Measurements from ENCODE around the gene TMEM151B. TPM values are rescaled to one million over a fixed set of nuclear protein-coding genes. Genes with fewer than 3 reads are reported as not detected.

The TMEM151B gene
- total RNA-seq, 1 experiment from 2014 or later, result not detected

DNA sequence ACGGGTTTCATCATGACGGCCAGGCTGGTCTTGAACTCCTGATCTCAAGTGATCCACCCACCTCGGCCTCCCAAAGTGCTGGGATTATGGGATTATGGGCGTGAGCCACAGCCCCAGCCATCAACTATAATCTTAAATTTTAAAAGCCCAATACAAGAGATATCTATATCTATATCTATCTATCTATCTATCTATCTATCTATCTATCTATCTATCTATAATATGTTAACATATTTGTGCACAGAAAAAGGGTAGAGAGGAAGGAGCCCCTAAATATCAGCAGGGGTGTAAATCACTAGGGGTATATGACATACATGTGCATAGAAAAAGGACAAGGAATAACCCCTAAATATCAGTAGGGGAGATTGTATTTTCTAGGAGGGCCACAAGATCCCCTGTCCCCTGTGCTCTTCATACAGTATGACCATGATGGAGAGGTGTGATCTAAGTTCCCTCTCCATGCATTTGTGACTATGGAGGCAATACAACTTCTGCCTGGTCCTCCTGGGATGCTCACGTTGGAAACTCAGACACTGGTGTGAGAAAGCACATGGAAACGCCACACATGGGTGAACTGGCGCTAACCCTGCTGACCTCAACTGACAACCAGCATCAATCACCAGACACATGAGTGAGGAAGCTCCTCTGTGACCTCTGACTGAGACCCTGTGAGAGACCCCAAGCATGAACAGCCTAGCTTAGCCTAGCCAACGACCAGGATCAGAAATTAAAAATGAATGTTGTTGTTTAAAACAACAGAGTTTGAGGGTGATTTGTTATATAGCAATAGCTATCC is 71.0 kb downstream of the TMEM151B start:
- Histone ChIP-seq H3K27me3 (ENCODE audit: insufficient read depth, low read length) (peaks cover 10% of the 10 kb centered on the region; the same call in 1 of the 2 replicates), H3K9me3 (ENCODE audit: control insufficient read depth in 1 of 2, insufficient read depth in 1 of 2, low read depth in 1 of 2, low read length in 2 of 2) (no peaks in the 10 kb centered on the region), H3K36me3 (ENCODE audit: control insufficient read depth in 1 of 2, insufficient read depth in 2 of 2, low read length in 2 of 2) (no peaks in the 10 kb centered on the region), H3K9ac (ENCODE audit: low read length) (no peak overlapping the region), H4K20me1 (ENCODE audit: insufficient read depth) (no peaks in the 10 kb centered on the region), H3K4me2 (ENCODE audit: low read length) (no peak overlapping the region), H3K4me1 (ENCODE audit: control insufficient read depth in 1 of 2, insufficient read depth in 2 of 2, low read length in 2 of 2) (no peaks in the 10 kb centered on the region), H3K4me3 (replicated peaks in 1 of 2; ENCODE audit: low read depth in 1 of 2, low read length in 2 of 2) (no peak overlapping the region), H3K9me2 (ENCODE audit: insufficient read depth) (no peaks in the 10 kb centered on the region), H2AFZ (ENCODE audit: low read depth, low read length, poor library complexity, severe bottlenecking) (no peak overlapping the region), H3K27ac (ENCODE audit: low read depth, low read length) (no peak overlapping the region), H3K79me2 (ENCODE audit: insufficient read depth, low read length) (no peaks in the 10 kb centered on the region)
- ChIA-PET RAD21 (ENCODE audit: low non-redundant PET in 1 of 2, low total read pairs in 2 of 2, uncharacterized antibody in 2 of 2, unreplicated experiment in 2 of 2) (no interaction called here), POLR2A (no interaction called here), CTCF (interaction anchor here (1.2 kb wide), 1 partner anchor 73 kb away, joined by 4 read pairs; no protein-coding TSS in a partner anchor)
- no peak for TF ChIP-seq ELF1 (IDR thresholded peaks at IDR 0.05; ENCODE audit: borderline replicate concordance, low read depth)
- TF ChIP-seq EGR1 (IDR thresholded peaks at IDR 0.05; ENCODE audit: low read depth), result no peak
- no peak for TF ChIP-seq EZH2phosphoT487 (IDR thresholded peaks at IDR 0.05; ENCODE audit: borderline replicate concordance)
- TF ChIP-seq JUND (IDR thresholded peaks at IDR 0.05), result no peak
- TF ChIP-seq, protein P1, sequence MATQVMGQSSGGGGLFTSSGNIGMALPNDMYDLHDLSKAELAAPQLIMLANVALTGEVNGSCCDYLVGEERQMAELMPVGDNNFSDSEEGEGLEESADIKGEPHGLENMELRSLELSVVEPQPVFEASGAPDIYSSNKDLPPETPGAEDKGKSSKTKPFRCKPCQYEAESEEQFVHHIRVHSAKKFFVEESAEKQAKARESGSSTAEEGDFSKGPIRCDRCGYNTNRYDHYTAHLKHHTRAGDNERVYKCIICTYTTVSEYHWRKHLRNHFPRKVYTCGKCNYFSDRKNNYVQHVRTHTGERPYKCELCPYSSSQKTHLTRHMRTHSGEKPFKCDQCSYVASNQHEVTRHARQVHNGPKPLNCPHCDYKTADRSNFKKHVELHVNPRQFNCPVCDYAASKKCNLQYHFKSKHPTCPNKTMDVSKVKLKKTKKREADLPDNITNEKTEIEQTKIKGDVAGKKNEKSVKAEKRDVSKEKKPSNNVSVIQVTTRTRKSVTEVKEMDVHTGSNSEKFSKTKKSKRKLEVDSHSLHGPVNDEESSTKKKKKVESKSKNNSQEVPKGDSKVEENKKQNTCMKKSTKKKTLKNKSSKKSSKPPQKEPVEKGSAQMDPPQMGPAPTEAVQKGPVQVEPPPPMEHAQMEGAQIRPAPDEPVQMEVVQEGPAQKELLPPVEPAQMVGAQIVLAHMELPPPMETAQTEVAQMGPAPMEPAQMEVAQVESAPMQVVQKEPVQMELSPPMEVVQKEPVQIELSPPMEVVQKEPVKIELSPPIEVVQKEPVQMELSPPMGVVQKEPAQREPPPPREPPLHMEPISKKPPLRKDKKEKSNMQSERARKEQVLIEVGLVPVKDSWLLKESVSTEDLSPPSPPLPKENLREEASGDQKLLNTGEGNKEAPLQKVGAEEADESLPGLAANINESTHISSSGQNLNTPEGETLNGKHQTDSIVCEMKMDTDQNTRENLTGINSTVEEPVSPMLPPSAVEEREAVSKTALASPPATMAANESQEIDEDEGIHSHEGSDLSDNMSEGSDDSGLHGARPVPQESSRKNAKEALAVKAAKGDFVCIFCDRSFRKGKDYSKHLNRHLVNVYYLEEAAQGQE (IDR thresholded peaks at IDR 0.05; ENCODE audit: low read depth), result no peak
- no peak for TF ChIP-seq CBX3 (IDR thresholded peaks at IDR 0.05; ENCODE audit: low read depth)
- no TSS peak for BruUV-seq (replicated peaks)
- ATAC-seq (no peak), DNase-seq (ENCODE audit: low read depth, low spot score) (no peak)
- intact Hi-C loops (cut with micrococcal nuclease), result no loop called here

All from HCT116 (cell line).